ENCODE results near the gene IRF2BPL.
"Not testable (repeated sequence)": the region's sequence is repeated elsewhere in the genome, so short reads cannot be mapped to it uniquely, and the experiment has no call there.

IRF2BPL gene

DNA sequence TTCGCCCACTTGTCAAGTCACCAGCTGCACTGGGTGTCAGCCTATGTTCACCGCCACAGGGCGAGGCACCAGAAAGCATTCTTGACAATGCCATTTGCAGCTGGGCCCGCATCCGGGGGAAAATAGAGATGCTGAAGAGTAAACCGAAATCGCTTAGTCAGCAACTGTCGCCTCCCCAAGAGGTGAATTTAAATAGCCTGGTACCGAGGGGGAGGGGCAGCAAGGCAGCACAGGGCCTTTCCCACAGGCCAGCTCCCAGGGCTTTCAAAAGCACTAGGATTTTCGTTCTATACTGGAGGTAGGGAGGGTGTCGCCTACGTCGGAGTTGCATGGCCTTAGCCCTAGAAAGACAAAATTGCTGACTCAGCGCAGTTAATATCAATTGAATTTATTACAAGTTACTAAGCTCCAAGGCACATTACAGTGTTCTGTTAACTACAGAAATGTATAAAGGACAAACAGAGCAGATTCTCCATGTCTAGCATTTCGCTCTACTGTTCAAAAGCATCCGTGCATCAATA lies 4.3 kb downstream of the IRF2BPL start:
- Histone ChIP-seq H3K9ac (ENCODE audit: low read depth, low read length) (no peak overlapping the region), H3K9me3 (ENCODE audit: insufficient read depth, low read length, severe bottlenecking) (no peaks in the 10 kb centered on the region), H4K20me1 (ENCODE audit: insufficient read depth, low read length) (peaks cover 24% of the 10 kb centered on the region), H3K36me3 (ENCODE audit: insufficient read depth, low read length) (peaks cover 17% of the 10 kb centered on the region), H2AFZ (ENCODE audit: low read depth, low read length) (no peak overlapping the region), H3K27me3 (ENCODE audit: insufficient read depth, low read length, poor library complexity) (no peaks in the 10 kb centered on the region), H3K4me2 (ENCODE audit: insufficient read depth, low read length) (no peak overlapping the region), H3K27ac (ENCODE audit: low read length) (no peak overlapping the region), H3K79me2 (ENCODE audit: insufficient read depth, low read length) (peaks cover 20% of the 10 kb centered on the region), H3K4me3 (ENCODE audit: low read depth in 1 of 2, low read length in 2 of 2) (no peak overlapping the region), H3K4me1 (ENCODE audit: insufficient read depth, low read length) (peaks cover 32% of the 10 kb centered on the region)
- no peak for ATAC-seq (ENCODE audit: insufficient read depth, low read depth)
- peak; percentile 57 for DNase-seq
- TF ChIP-seq EZH2 (IDR thresholded peaks at IDR 0.05; ENCODE audit: borderline replicate concordance, low read depth, low read length, severe bottlenecking) = no peak
- TF ChIP-seq, protein P1, sequence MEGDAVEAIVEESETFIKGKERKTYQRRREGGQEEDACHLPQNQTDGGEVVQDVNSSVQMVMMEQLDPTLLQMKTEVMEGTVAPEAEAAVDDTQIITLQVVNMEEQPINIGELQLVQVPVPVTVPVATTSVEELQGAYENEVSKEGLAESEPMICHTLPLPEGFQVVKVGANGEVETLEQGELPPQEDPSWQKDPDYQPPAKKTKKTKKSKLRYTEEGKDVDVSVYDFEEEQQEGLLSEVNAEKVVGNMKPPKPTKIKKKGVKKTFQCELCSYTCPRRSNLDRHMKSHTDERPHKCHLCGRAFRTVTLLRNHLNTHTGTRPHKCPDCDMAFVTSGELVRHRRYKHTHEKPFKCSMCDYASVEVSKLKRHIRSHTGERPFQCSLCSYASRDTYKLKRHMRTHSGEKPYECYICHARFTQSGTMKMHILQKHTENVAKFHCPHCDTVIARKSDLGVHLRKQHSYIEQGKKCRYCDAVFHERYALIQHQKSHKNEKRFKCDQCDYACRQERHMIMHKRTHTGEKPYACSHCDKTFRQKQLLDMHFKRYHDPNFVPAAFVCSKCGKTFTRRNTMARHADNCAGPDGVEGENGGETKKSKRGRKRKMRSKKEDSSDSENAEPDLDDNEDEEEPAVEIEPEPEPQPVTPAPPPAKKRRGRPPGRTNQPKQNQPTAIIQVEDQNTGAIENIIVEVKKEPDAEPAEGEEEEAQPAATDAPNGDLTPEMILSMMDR (IDR thresholded peaks at IDR 0.05; ENCODE audit: borderline replicate concordance, extremely low read depth, low read length, poor library complexity, severe bottlenecking) = no peak

DNA sequence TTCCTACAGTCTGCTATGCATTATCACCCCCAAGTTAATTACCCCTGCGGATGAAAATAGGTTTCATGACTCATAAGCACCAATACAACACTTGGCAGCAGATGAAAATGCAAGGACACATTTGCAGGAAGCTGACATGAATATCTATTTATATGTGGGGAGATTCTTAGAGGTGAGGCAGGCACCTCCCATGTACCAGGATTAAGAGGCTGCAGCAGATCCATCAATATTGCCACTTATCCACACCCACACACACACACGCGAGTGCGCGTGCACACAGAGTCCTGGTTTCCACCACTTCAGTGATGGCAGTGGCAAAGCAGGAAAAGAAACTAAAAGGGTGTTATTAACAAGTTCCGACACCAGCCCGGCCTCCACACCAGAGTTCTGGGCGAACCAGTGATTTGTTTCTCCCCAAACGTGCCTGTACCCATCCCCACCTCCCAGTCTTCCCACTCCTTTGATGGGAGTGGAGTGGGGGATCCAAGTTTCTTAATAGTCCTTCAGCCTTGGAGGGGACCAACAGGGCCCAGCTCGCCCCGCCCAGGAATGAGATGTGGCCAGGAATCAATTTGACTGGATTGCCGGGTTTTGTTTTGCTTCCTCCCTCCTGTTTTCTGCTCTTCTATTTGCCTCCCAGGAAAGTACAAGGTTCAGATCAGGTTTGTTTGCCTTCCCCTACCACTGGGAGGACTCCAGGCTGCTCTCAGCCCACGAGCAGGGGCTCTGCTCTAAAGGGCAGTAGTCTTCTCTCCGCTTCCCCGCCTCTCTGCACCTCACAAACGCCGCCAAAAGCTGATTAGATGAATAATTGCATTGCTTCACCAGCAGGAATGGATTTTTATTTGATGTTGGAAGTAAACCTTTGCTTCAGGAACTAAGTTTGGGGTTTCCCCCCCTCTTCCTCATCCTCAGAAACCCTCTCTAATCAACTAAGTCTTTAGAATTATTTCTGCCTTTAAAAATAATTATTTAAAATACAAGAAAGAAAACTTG lies 5.2 kb downstream of the IRF2BPL start:
- ATAC-seq (ENCODE audit: insufficient read depth, low read depth) (no peak), DNase-seq (no peak)
- TF ChIP-seq, protein P1 (IDR thresholded peaks at IDR 0.05; ENCODE audit: borderline replicate concordance, extremely low read depth, low read length, poor library complexity, severe bottlenecking) = no peak
- TF ChIP-seq EZH2 (IDR thresholded peaks at IDR 0.05; ENCODE audit: borderline replicate concordance, low read depth, low read length, severe bottlenecking) = no peak

DNA sequence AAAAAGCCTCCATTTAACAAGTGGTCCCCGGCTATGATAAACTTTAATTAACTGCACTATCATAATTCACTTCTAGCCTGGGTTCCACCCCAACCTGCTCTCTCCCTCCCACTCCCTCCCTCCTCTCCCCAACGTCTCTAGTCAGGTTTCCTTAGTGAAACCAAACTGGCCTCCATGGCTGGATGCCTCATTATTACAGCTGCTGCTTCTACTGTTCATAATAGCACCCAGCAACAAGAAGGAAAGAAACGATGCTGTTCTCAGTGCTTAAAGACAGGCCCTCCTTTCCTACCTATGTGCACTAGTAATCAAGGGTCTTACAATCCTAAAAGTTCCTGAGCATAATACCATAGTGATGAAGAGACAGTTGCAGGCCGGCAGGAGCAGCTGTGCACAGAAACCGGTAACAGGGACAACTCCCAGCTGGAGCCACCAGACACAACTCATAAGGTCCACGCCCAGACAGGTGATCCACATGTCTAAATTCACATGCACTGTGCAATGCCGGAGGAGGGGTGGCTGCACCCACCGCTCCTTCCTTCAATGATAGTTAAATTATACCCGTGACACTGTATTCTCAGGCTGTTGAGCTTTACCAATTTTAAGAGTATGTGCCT lies 6.2 kb downstream of the IRF2BPL start:
- no peak for ATAC-seq (ENCODE audit: insufficient read depth, low read depth)
- Histone ChIP-seq H3K9me3 (ENCODE audit: insufficient read depth, low read length, severe bottlenecking) (no peaks in the 10 kb centered on the region), H3K36me3 (ENCODE audit: insufficient read depth, low read length) (peaks cover 17% of the 10 kb centered on the region), H3K79me2 (ENCODE audit: insufficient read depth, low read length) (peaks cover 11% of the 10 kb centered on the region), H3K9ac (ENCODE audit: low read depth, low read length) (no peak overlapping the region), H3K27ac (ENCODE audit: low read length) (no peak overlapping the region), H4K20me1 (ENCODE audit: insufficient read depth, low read length) (peaks cover 24% of the 10 kb centered on the region), H3K4me3 (ENCODE audit: low read depth in 1 of 2, low read length in 2 of 2) (no peak overlapping the region), H3K4me2 (ENCODE audit: insufficient read depth, low read length) (no peak overlapping the region), H2AFZ (ENCODE audit: low read depth, low read length) (no peak overlapping the region), H3K4me1 (ENCODE audit: insufficient read depth, low read length) (peaks cover 23% of the 10 kb centered on the region), H3K27me3 (ENCODE audit: insufficient read depth, low read length, poor library complexity) (no peaks in the 10 kb centered on the region)
- no peak for DNase-seq
- no peak for TF ChIP-seq EZH2 (IDR thresholded peaks at IDR 0.05; ENCODE audit: borderline replicate concordance, low read depth, low read length, severe bottlenecking)
- TF ChIP-seq, protein P1 (IDR thresholded peaks at IDR 0.05; ENCODE audit: borderline replicate concordance, extremely low read depth, low read length, poor library complexity, severe bottlenecking) = no peak

More for the DNA sequence above, 5.2 kb downstream of the IRF2BPL start:
- Histone ChIP-seq H3K4me2 (ENCODE audit: insufficient read depth, low read length) (no peak overlapping the region), H3K36me3 (ENCODE audit: insufficient read depth, low read length) (peaks cover 17% of the 10 kb centered on the region), H3K4me1 (ENCODE audit: insufficient read depth, low read length) (peaks cover 26% of the 10 kb centered on the region), H4K20me1 (ENCODE audit: insufficient read depth, low read length) (peaks cover 24% of the 10 kb centered on the region), H3K9me3 (ENCODE audit: insufficient read depth, low read length, severe bottlenecking) (no peaks in the 10 kb centered on the region), H2AFZ (ENCODE audit: low read depth, low read length) (no peak overlapping the region), H3K4me3 (ENCODE audit: low read depth in 1 of 2, low read length in 2 of 2) (no peak overlapping the region), H3K27me3 (ENCODE audit: insufficient read depth, low read length, poor library complexity) (no peaks in the 10 kb centered on the region), H3K27ac (ENCODE audit: low read length) (no peak overlapping the region), H3K79me2 (ENCODE audit: insufficient read depth, low read length) (peaks cover 20% of the 10 kb centered on the region), H3K9ac (ENCODE audit: low read depth, low read length) (no peak overlapping the region)

DNA sequence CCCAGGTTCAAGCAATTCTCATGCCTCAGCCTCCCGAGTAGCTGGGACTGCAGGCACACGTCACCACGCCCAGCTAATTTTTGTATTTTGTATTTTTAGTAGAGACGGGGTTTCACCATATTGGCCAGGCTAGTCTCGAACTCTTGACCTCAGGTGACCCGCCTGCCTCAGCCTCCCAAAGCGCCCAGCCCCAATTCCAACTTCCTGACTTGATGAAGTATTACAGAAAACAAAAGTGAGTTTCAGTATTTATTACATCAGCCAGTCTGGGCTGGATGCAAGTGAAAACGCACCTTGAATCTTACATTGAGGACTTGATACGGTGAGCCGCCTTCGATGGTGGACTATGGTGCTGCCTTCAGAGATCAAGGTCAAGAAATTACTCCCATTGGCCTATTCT lies 7.1 kb downstream of the IRF2BPL start:
- peaks cover 15% of the 10 kb centered on the region for H3K4me1 ChIP-seq (ENCODE audit: insufficient read depth, low read length)
- H3K79me2 ChIP-seq (ENCODE audit: insufficient read depth, low read length); DNase-seq; ATAC-seq (ENCODE audit: insufficient read depth, low read depth); H3K9ac ChIP-seq (ENCODE audit: low read depth, low read length); H3K27ac ChIP-seq (ENCODE audit: low read length); H2AFZ ChIP-seq (ENCODE audit: low read depth, low read length); H3K4me3 ChIP-seq (ENCODE audit: low read depth in 1 of 2, low read length in 2 of 2); H3K9me3 ChIP-seq (ENCODE audit: insufficient read depth, low read length, severe bottlenecking); H3K27me3 ChIP-seq (ENCODE audit: insufficient read depth, low read length, poor library complexity); H3K4me2 ChIP-seq (ENCODE audit: insufficient read depth, low read length): not testable (repeated sequence)
- peaks cover 11% of the 10 kb centered on the region for H3K36me3 ChIP-seq (ENCODE audit: insufficient read depth, low read length)
- peaks cover 17% of the 10 kb centered on the region for H4K20me1 ChIP-seq (ENCODE audit: insufficient read depth, low read length)

Measured in DND-41 (cell line).